Measurements from ENCODE around the gene OSBPL3. TPM values are rescaled to one million over a fixed set of nuclear protein-coding genes. Genes with fewer than 3 reads are reported as not detected.

The OSBPL3 gene
- total RNA-seq, 1 experiment from 2014 or later: 16.0 TPM

DNA sequence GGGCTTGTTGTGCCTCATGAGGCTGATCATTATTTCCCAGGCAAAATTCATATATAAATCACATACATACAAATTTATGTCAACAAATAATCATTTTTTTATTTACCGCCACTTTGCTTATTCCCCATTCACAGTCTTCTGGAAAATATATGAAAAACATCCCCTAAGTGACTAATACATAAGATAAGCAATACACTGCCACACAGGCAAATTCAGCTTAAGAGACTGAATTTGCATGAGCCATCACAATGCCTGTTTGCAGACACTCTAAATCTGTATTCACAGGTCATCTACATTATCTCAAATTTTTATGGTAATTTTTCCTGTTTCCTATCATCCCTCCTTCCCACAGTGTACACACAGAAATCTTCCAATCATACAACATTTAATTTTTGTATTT, 13.2 kb downstream of the OSBPL3 start:
- Mint-ChIP-seq H3K27me3 (ENCODE audit: low read depth) (no peaks in the 10 kb centered on the region), H3K4me3 (no peak overlapping the region), H3K36me3 (no peaks in the 10 kb centered on the region), H3K9me3 (no peaks in the 10 kb centered on the region), H3K4me1 (peaks cover 45% of the 10 kb centered on the region), H3K27ac (0 out of 2 replicates have a peak overlapping the region, but pooled peaks have one; percentile 27)
- POLR2A ChIA-PET: no interaction called here
- TF ChIP-seq, protein P1, sequence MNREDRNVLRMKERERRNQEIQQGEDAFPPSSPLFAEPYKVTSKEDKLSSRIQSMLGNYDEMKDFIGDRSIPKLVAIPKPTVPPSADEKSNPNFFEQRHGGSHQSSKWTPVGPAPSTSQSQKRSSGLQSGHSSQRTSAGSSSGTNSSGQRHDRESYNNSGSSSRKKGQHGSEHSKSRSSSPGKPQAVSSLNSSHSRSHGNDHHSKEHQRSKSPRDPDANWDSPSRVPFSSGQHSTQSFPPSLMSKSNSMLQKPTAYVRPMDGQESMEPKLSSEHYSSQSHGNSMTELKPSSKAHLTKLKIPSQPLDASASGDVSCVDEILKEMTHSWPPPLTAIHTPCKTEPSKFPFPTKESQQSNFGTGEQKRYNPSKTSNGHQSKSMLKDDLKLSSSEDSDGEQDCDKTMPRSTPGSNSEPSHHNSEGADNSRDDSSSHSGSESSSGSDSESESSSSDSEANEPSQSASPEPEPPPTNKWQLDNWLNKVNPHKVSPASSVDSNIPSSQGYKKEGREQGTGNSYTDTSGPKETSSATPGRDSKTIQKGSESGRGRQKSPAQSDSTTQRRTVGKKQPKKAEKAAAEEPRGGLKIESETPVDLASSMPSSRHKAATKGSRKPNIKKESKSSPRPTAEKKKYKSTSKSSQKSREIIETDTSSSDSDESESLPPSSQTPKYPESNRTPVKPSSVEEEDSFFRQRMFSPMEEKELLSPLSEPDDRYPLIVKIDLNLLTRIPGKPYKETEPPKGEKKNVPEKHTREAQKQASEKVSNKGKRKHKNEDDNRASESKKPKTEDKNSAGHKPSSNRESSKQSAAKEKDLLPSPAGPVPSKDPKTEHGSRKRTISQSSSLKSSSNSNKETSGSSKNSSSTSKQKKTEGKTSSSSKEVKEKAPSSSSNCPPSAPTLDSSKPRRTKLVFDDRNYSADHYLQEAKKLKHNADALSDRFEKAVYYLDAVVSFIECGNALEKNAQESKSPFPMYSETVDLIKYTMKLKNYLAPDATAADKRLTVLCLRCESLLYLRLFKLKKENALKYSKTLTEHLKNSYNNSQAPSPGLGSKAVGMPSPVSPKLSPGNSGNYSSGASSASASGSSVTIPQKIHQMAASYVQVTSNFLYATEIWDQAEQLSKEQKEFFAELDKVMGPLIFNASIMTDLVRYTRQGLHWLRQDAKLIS (CRISPR knock-in tag; IDR thresholded peaks at IDR 0.05; ENCODE audit: borderline replicate concordance): no peak
- TF ChIP-seq ESRRA (CRISPR knock-in tag; IDR thresholded peaks at IDR 0.05; ENCODE audit: borderline replicate concordance): no peak
- no peak for TF ChIP-seq PRDM15 (CRISPR knock-in tag; IDR thresholded peaks at IDR 0.05)
- TF ChIP-seq IRF2 (CRISPR knock-in tag; IDR thresholded peaks at IDR 0.05; ENCODE audit: borderline replicate concordance, low read depth): no peak
- no peak for TF ChIP-seq ATF1 (CRISPR knock-in tag; IDR thresholded peaks at IDR 0.05)
- TF ChIP-seq CBFB (CRISPR knock-in tag; IDR thresholded peaks at IDR 0.05; ENCODE audit: low read depth): no peak
- no peak for TF ChIP-seq SMAD3 (CRISPR knock-in tag; IDR thresholded peaks at IDR 0.05; ENCODE audit: borderline replicate concordance)
- TF ChIP-seq PRRX2 (CRISPR knock-in tag; IDR thresholded peaks at IDR 0.05): no peak
- TF ChIP-seq RELA (CRISPR knock-in tag; IDR thresholded peaks at IDR 0.05; ENCODE audit: borderline replicate concordance): no peak
- ATAC-seq (no peak), DNase-seq (ENCODE audit: low spot score) (no peak)
- CTCF ChIA-PET: interaction anchor here (1.2 kb wide), 1 partner anchor 13 kb away, joined by 3 read pairs; the partner anchor contains the start of gene OSBPL3

- ChIA-PET CTCF (interaction anchor here (1.1 kb wide), 1 partner anchor 13 kb away, joined by 6 read pairs; the partner anchor contains the start of gene OSBPL3), POLR2A (no interaction called here)
- Mint-ChIP-seq H3K27me3 (ENCODE audit: low read depth) (no peaks in the 10 kb centered on the region), H3K4me3 (no peak overlapping the region), H3K4me1 (peaks cover 38% of the 10 kb centered on the region), H3K27ac (peak overlapping the region; percentile 47), H3K36me3 (no peaks in the 10 kb centered on the region), H3K9me3 (no peaks in the 10 kb centered on the region)
- DNase-seq (ENCODE audit: low spot score): no peak
- peak; percentile 60 for ATAC-seq
- no peak for TF ChIP-seq ELF4 (CRISPR knock-in tag; IDR thresholded peaks at IDR 0.05; ENCODE audit: low read depth)
- TF ChIP-seq, protein P2, sequence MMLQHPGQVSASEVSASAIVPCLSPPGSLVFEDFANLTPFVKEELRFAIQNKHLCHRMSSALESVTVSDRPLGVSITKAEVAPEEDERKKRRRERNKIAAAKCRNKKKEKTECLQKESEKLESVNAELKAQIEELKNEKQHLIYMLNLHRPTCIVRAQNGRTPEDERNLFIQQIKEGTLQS (CRISPR knock-in tag; conservative IDR thresholded peaks at IDR 0.05): no peak
- TF ChIP-seq, protein P3, sequence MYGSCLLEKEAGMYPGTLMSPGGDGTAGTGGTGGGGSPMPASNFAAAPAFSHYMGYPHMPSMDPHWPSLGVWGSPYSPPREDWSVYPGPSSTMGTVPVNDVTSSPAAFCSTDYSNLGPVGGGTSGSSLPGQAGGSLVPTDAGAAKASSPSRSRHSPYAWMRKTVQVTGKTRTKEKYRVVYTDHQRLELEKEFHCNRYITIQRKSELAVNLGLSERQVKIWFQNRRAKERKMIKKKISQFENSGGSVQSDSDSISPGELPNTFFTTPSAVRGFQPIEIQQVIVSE (CRISPR knock-in tag; IDR thresholded peaks at IDR 0.05; ENCODE audit: borderline replicate concordance): no peak
- TF ChIP-seq, protein P4, sequence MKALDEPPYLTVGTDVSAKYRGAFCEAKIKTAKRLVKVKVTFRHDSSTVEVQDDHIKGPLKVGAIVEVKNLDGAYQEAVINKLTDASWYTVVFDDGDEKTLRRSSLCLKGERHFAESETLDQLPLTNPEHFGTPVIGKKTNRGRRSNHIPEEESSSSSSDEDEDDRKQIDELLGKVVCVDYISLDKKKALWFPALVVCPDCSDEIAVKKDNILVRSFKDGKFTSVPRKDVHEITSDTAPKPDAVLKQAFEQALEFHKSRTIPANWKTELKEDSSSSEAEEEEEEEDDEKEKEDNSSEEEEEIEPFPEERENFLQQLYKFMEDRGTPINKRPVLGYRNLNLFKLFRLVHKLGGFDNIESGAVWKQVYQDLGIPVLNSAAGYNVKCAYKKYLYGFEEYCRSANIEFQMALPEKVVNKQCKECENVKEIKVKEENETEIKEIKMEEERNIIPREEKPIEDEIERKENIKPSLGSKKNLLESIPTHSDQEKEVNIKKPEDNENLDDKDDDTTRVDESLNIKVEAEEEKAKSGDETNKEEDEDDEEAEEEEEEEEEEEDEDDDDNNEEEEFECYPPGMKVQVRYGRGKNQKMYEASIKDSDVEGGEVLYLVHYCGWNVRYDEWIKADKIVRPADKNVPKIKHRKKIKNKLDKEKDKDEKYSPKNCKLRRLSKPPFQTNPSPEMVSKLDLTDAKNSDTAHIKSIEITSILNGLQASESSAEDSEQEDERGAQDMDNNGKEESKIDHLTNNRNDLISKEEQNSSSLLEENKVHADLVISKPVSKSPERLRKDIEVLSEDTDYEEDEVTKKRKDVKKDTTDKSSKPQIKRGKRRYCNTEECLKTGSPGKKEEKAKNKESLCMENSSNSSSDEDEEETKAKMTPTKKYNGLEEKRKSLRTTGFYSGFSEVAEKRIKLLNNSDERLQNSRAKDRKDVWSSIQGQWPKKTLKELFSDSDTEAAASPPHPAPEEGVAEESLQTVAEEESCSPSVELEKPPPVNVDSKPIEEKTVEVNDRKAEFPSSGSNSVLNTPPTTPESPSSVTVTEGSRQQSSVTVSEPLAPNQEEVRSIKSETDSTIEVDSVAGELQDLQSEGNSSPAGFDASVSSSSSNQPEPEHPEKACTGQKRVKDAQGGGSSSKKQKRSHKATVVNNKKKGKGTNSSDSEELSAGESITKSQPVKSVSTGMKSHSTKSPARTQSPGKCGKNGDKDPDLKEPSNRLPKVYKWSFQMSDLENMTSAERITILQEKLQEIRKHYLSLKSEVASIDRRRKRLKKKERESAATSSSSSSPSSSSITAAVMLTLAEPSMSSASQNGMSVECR (CRISPR knock-in tag; IDR thresholded peaks at IDR 0.05; ENCODE audit: borderline replicate concordance): no peak
- TF ChIP-seq FOXK1 (CRISPR knock-in tag; IDR thresholded peaks at IDR 0.05): no peak
- TF ChIP-seq ATF1 (CRISPR knock-in tag; IDR thresholded peaks at IDR 0.05): no peak
- no peak for TF ChIP-seq ZNF263 (CRISPR knock-in tag; IDR thresholded peaks at IDR 0.05; ENCODE audit: low read depth)
- TF ChIP-seq, protein P5, sequence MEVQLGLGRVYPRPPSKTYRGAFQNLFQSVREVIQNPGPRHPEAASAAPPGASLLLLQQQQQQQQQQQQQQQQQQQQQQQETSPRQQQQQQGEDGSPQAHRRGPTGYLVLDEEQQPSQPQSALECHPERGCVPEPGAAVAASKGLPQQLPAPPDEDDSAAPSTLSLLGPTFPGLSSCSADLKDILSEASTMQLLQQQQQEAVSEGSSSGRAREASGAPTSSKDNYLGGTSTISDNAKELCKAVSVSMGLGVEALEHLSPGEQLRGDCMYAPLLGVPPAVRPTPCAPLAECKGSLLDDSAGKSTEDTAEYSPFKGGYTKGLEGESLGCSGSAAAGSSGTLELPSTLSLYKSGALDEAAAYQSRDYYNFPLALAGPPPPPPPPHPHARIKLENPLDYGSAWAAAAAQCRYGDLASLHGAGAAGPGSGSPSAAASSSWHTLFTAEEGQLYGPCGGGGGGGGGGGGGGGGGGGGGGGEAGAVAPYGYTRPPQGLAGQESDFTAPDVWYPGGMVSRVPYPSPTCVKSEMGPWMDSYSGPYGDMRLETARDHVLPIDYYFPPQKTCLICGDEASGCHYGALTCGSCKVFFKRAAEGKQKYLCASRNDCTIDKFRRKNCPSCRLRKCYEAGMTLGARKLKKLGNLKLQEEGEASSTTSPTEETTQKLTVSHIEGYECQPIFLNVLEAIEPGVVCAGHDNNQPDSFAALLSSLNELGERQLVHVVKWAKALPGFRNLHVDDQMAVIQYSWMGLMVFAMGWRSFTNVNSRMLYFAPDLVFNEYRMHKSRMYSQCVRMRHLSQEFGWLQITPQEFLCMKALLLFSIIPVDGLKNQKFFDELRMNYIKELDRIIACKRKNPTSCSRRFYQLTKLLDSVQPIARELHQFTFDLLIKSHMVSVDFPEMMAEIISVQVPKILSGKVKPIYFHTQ (CRISPR knock-in tag; IDR thresholded peaks at IDR 0.05): no peak
Observed at GRCh38 chr7:24965831-24966708, 13.9 kb downstream of the OSBPL3 start.
